Stomach (tissue), 9 donors: ENCODE data around the gene CCDC106. TPM values are rescaled to one million over a fixed set of nuclear protein-coding genes. Genes with fewer than 3 reads are reported as not detected.
A peak's percentile ranks its signal among the peaks of the same experiment; 100 is the strongest.

ENCODE experiments used
- DNase-seq, 2 donors: peaks; one replicate each; pipeline versions ENCODE4 v3.0.0 to v3.0.0-alpha.2; 2013 to 2019
- H3K27ac ChIP-seq, 5 donors: fragments of 200-600 bp in 4 of 5; sonication (generic) in 4 of 5; one replicate each; pipeline ENCODE4 v1.5.1; 2013 to 2019; ENCODE audit warnings: mild to moderate bottlenecking in 1 of 5, moderate library complexity in 1 of 5
- H3K27me3 ChIP-seq, 3 donors: fragments of 200-600 bp; sonication (generic); one replicate each; pipeline ENCODE4 v1.5.1; 2017 to 2019; ENCODE audit warnings: mixed run types in 1 of 3
- H3K36me3 ChIP-seq, 4 donors: fragments of 200-600 bp; sonication (generic); 1 replicate in 3 of 4; 2 replicates in 1 of 4; pipeline ENCODE4 v1.5.1; 2016 to 2019
- H3K4me1 ChIP-seq, 4 donors: fragments of 200-600 bp; sonication (generic); one replicate each; pipeline ENCODE4 v1.5.1; 2016 to 2019
- H3K4me3 ChIP-seq, 4 donors: fragments of 200-600 bp; sonication (generic) in 3 of 4; one replicate each; pipeline ENCODE4 v1.5.1; 2016 to 2019; ENCODE audit warnings: mild to moderate bottlenecking in 1 of 4
- H3K9me3 ChIP-seq, 4 donors: fragments of 200-600 bp; sonication (generic); one replicate each; pipeline ENCODE4 v1.5.1; 2016 to 2019
- CTCF ChIP-seq, 7 experiments: fragments of 450-650 bp in 4 of 7; fragments of 200-600 bp in 3 of 7; sonication (generic) in 3 of 7; IDR thresholded peaks; one replicate each; pipeline ENCODE4 v1.5.1; 2016 to 2019; ENCODE audit warnings: antibody characterized with exemption in 7 of 7, control low read depth in 2 of 7, mild to moderate bottlenecking in 1 of 7
- EP300 ChIP-seq: sonication (generic); formaldehyde crosslinking; IDR thresholded peaks from one replicate; pipeline ENCODE4 v1.6.1; 2017; ENCODE audit warnings: antibody characterized with exemption
- POLR2A ChIP-seq, 4 donors: fragments of 450-650 bp; IDR thresholded peaks; one replicate each; pipeline ENCODE4 v1.6.1; 2016; ENCODE audit warnings: antibody characterized with exemption in 4 of 4, control low read depth in 2 of 4, mild to moderate bottlenecking in 1 of 4, moderate library complexity in 1 of 4
- POLR2AphosphoS5 ChIP-seq, 3 donors: sonication (generic); formaldehyde crosslinking; IDR thresholded peaks; one replicate each; pipeline ENCODE4 v1.6.1; 2016; ENCODE audit warnings: antibody characterized with exemption in 3 of 3
- WGBS, 5 donors: extraction: QIAGEN DNeasy Blood & Tissue Kit in 3 of 5; methylation state at CpG; one replicate each; pipeline versions ENCODE4 v1.1.5 to v1.1.7; 2013 to 2018; 5-methylcytosine and 5-hydroxymethylcytosine counted together
- intact Hi-C: fragments of 100-400 bp; cut with DNase I; formaldehyde crosslinking; loops from one replicate; pipeline ENCODE4 v1.15.1; 2023; ENCODE audit warnings: low total_unique reads
- polyA plus RNA-seq, 3 donors: library from polyadenylated mRNA; stranded (reverse); fragments of 200-250 nt; gene quantifications; one replicate each; pipeline ENCODE4 v1.2.3, GENCODE V29; 2013
- total RNA-seq, 5 donors: library from RNA; depleted of rRNA; stranded (reverse); fragments of >200 nt; gene quantifications; one replicate each; pipeline versions ENCODE4 v1.1.0 to v1.2.3, GENCODE V29; 2014 to 2016
- donor health status: healthy with polysubstance abuse.
- donor health status: Bipolar disorder and iron deficiency.
- donor health status: healthy.

Gene CCDC106
- total and polyA plus RNA-seq, 8 donors = 3.5 to 25.5 (median 13.7) TPM

GRCh38 chr19:55621673-55622231 lies 26.3 kb upstream of the CCDC106 start:
- intact Hi-C loops = no loop called here
- TF ChIP-seq EP300 (no peak), POLR2AphosphoS5 (IDR thresholded peaks at IDR 0.05) (no peak), CTCF (IDR thresholded peaks at IDR 0.05) (no peak), POLR2A (IDR thresholded peaks at IDR 0.05) (no peak)
- H3K9me3 ChIP-seq = no peaks in the 10 kb centered on the region
- WGBS, 5 donors = 91 to 96% (median 95%) methylated on average over 35 to 55 of the region's 55 CpGs
- no peaks in the 10 kb centered on the region for H3K27me3 ChIP-seq
- no peak overlapping the region for H3K27ac ChIP-seq
- peaks cover 11 to 54% (median 23%) of the 10 kb centered on the region in 4 donors for H3K4me1 ChIP-seq
- DNase-seq = no peak
- no peak overlapping the region for H3K4me3 ChIP-seq
- H3K36me3 ChIP-seq = peaks cover 6 to 40% (median 34%) of the 10 kb centered on the region in 4 donors

GRCh38 chr19:55622242-55622969 lies 25.6 kb upstream of the CCDC106 start:
- no peak overlapping the region for H3K4me3 ChIP-seq
- H3K4me1 ChIP-seq = peaks cover 11 to 54% (median 23%) of the 10 kb centered on the region in 4 donors
- TF ChIP-seq POLR2AphosphoS5 (IDR thresholded peaks at IDR 0.05) (no peak), EP300 (no peak), POLR2A (IDR thresholded peaks at IDR 0.05) (no peak)
- H3K9me3 ChIP-seq = no peaks in the 10 kb centered on the region
- no peaks in the 10 kb centered on the region for H3K27me3 ChIP-seq
- H3K27ac ChIP-seq = no peak overlapping the region
- WGBS, 5 donors = 89 to 94% (median 92%) methylated on average over 20 to 40 of the region's 40 CpGs
- intact Hi-C loops = no loop called here
- peaks cover 6 to 33% (median 28%) of the 10 kb centered on the region in 4 donors for H3K36me3 ChIP-seq
- no peak for DNase-seq

GRCh38 chr19:55623130-55623529 lies 24.9 kb upstream of the CCDC106 start:
- DNase-seq = no peak
- H3K4me1 ChIP-seq = peaks cover 11 to 53% (median 23%) of the 10 kb centered on the region in 4 donors
- no peaks in the 10 kb centered on the region for H3K9me3 ChIP-seq
- TF ChIP-seq POLR2A (IDR thresholded peaks at IDR 0.05) (no peak), EP300 (no peak), POLR2AphosphoS5 (IDR thresholded peaks at IDR 0.05) (no peak), CTCF (IDR thresholded peaks at IDR 0.05) (no peak)
- 93 to 98% (median 94%) methylated on average over 7 of the region's 7 CpGs for WGBS, 5 donors
- H3K27me3 ChIP-seq = no peaks in the 10 kb centered on the region
- intact Hi-C loops = no loop called here
- H3K27ac ChIP-seq = peak overlapping the region in 3 of 5 donors; percentile 96 to 97 (median 97)
- H3K36me3 ChIP-seq = peaks cover 6 to 26% (median 22%) of the 10 kb centered on the region in 4 donors
- H3K4me3 ChIP-seq = no peak overlapping the region

GRCh38 chr19:55623561-55623960 lies 24.5 kb upstream of the CCDC106 start:
- Histone ChIP-seq H3K36me3 (peaks cover 6 to 26% (median 21%) of the 10 kb centered on the region in 4 donors), H3K4me1 (peaks cover 11 to 48% (median 23%) of the 10 kb centered on the region in 4 donors), H3K27me3 (no peaks in the 10 kb centered on the region), H3K4me3 (peak overlapping the region in 2 of 4 donors; percentile 46 to 48), H3K27ac (peak overlapping the region in 4 of 5 donors; percentile 94 to 97 (median 96)), H3K9me3 (no peaks in the 10 kb centered on the region)
- no peak for DNase-seq
- TF ChIP-seq POLR2A (IDR thresholded peaks at IDR 0.05) (no peak), CTCF (IDR thresholded peaks at IDR 0.05) (no peak)
- WGBS, 5 donors = 38 to 54% (median 48%) methylated on average over 7 of the region's 7 CpGs
- intact Hi-C loops = no loop called here
